Measurements from ENCODE around the gene ANO10.
"Not testable (repeated sequence)": the region's sequence is repeated elsewhere in the genome, so short reads cannot be mapped to it uniquely, and the experiment has no call there.

The ANO10 gene, protein sequence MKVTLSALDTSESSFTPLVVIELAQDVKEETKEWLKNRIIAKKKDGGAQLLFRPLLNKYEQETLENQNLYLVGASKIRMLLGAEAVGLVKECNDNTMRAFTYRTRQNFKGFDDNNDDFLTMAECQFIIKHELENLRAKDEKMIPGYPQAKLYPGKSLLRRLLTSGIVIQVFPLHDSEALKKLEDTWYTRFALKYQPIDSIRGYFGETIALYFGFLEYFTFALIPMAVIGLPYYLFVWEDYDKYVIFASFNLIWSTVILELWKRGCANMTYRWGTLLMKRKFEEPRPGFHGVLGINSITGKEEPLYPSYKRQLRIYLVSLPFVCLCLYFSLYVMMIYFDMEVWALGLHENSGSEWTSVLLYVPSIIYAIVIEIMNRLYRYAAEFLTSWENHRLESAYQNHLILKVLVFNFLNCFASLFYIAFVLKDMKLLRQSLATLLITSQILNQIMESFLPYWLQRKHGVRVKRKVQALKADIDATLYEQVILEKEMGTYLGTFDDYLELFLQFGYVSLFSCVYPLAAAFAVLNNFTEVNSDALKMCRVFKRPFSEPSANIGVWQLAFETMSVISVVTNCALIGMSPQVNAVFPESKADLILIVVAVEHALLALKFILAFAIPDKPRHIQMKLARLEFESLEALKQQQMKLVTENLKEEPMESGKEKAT

DNA sequence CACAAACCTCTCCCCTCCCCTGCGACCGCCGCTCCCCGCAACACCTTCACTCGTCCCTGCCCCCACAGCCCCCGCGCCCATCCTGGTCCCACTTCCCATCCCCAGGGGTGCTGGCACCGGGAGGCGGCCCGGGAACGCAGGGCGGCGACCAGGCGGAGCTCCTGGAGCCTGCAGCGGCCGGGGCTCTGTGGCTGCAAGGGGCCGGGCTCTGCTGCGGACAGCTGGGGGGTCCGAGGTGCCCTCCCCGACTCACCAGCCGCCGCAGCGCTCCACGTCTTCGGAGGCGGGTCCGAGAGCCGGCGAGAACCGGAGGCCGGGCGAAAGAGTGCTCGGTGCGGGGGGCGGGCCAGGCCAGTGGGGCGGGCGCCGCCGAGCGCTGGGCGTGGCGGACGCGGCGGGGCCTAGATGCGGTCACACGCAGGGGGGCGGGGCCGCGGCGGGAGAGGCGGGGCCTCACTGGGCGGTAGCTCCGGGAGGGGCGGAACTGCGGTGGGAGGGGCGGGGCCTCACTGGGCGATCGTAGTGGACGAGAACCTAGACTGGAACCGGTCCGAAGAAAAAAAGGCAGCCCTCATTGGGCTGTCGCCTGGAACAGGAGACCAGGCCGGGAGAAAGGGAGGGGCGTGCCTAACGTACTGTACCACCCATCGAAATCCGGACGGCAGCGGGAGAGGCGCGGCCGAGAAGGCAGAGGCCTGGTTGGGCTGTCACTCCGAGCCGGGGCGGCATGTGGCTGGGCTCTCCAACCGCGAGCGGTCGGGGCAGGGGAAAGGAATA, at the start of gene ANO10:
TSS of gene ANO10 (minus strand) at position 356 of the 777 bp plus-strand sequence. CDS start 16,159 bp downstream, outside the sequence.
- FAIRE-seq = peak; percentile 94

DNA sequence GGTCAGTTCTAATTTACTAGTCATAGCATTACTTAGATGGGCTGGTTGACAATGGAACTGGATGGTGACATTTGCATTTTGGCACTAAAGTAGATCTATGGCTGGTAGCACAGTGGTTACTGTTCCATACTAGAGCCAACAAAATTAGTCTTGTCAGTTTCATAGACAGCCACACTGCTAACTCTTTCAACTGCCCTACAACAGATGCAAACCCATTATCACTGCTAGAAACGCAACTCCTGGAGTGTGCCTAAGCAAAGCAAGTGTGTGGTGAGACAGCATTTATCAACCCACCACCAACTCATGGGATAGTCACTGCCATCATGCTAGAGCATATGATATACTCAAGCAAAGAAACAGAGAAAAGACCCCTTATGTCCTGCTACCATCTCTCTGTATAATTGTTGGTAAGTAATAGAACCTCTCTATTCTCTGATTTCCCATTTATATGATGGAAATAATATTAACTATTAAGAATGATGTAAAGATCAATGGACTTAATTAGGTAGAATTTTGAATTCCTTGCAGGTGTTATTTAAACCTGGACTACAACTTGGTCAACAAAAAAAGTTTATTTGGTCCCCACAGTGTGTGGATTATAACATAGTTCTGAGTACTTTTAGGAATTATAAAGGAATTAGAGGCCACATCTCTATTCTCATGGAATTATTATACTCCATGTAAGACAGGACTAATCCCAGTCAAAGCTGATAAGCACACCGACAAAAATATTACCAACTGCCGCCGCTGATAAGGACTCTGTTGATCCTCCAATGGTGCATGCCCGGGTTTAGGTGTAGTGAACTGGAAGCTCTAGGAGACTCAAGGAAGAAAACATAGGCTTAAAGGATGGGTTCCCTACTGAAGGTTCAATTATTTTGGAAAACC, 49.1 kb upstream of the ANO10 start:
- FAIRE-seq = no peak

DNA sequence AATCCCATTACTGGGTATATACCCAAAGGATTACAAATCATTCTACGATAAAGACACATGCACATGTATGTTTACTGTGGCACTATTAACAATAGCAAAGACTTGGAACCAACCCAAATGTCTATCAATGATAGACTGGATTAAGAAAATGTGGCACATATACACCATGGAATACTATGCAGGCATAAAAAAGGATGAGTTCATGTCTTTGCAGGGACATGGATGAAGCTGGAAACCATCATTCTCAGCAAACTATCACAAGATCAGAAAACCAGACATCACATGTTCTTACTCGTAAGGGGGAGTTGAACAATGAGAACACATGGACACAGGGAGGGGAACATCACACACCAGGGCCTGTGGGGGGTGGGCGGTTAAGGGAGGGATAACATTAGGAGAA, 43.2 kb upstream of the ANO10 start:
- not testable (repeated sequence) for FAIRE-seq

DNA sequence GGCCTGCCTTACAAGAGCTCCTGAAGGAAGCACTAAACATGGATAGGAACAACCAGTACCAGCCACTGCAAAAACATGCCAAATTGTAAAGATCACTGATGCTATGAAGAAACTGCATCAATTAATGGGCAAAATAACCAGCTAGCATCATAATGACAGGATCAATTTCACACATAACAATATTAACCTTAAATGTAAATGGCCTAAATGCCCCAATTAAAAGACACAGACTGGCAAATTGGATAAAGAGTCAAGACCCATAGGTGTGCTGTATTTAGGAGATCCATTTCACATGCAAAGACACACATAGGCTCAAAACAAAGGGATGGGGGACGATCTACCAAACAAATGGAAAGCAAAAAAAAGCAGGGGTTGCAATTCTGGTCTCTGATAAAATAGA, 39.6 kb upstream of the ANO10 start:
- not testable (repeated sequence) for FAIRE-seq

DNA sequence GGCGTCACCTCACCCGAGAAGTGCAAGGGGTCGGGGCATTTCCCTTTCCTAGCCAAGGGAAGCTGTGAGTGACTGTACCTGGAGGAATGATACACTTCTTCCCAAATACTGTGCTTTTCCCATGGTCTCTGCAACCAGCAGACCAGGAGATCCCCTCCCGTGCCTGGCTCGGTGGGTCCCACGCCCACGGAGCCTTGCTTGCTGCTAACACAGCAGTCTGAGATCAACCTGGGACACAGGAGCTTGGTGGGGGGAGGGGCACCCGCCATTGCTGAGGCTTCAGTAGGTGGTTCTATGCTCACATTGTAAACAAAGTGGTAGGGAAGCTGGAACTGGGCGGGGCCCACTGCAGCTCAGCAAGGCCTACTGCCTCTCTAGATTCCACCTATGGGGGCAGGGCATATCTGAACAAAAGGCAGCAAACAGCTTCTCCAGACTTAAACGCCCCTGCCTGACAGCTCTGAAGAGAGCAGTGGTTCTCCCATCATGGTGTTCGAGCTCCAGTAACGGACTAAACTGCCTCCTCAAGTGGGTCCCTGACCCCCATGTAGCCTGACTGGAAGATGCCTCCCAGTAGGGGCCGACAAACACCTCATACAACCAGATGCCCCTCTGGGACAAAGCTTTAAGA, 37.6 kb upstream of the ANO10 start:
- FAIRE-seq = no peak

DNA sequence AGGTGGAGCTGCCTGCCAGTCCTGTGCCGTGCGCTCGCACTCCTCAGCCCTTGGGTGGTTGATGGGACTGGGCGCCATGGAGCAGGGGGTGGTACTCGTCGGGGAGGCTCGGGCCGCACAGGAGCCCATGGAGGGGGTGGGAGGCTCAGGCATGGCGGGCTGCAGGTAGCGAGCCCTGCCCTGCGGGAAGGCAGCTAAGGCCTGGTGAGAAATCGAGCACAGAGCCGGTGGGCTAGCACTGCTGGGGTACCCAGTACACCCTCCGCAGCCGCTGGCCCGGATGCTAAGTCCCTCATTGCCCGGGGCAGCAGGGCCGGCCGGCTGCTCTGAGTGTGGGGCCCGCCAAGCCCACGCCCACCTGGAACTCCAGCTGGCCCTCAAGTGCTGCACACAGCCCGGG, 34.6 kb upstream of the ANO10 start:
- FAIRE-seq = not testable (repeated sequence)

DNA sequence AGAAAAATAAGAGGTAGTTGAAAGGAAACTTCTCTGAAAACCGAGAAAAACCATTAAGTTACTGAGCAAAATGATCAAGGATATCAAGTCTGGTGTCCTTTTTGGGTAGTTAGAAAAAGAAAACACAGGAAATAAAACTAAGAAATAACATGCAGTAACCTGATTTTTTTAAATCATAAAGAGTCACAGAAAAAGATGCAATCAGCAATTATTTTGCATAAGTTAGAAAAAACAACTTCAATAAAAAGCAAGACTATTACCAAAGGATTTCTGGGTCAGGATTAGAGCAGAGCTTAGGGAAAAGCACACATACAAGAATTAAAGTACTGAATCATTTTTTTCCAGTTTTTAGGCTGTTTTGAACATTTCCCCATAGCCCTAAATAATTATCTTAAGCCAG, 28.5 kb upstream of the ANO10 start:
- FAIRE-seq = no peak

DNA sequence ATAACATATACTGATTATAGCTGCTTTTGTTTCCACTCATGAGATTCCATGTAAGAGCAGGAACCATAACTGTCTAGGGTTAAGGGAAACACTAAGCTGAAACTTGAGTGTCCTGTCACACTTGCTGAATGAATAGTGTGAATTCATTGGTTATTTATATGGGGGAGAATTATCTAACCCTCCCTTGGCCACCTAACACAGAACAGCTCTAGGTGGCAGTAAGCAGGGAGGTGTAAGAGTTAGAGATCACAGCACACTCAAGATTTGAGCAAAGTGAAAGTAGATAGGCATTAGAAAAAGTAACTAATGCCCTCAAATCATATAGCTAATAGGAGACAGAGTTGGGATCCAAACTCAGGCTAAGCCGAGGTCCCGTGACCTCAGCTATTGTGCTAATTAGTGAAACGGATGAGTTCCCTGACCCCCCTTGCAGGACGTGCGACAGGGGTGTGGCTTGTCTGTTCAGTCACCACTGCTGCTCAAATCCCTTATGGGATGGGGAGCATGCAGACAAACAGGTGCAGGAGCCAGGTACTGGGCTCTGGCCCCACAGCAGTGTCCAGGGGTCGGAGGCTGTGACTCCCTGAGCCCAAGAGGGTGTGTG, 27.7 kb upstream of the ANO10 start:
- no peak for FAIRE-seq

DNA sequence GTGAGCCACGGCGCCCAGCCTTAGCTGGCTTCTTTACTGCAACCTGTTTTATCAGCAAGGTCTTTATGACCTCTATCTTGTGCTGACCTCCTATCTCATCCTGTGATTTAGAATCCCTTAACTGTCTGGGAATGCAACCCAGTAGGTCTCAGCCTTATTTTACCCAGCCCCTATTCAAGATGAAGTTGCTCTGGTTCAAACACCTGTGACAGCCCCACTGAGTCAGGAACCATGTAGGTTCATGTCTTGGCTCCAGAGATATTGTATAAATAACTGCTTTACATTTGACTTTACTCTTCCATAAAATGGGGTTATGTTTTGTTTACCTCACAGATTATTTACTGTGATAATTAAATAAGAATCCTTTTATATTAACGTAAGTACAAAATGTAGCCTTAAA, 27.1 kb upstream of the ANO10 start:
- FAIRE-seq = no peak

DNA sequence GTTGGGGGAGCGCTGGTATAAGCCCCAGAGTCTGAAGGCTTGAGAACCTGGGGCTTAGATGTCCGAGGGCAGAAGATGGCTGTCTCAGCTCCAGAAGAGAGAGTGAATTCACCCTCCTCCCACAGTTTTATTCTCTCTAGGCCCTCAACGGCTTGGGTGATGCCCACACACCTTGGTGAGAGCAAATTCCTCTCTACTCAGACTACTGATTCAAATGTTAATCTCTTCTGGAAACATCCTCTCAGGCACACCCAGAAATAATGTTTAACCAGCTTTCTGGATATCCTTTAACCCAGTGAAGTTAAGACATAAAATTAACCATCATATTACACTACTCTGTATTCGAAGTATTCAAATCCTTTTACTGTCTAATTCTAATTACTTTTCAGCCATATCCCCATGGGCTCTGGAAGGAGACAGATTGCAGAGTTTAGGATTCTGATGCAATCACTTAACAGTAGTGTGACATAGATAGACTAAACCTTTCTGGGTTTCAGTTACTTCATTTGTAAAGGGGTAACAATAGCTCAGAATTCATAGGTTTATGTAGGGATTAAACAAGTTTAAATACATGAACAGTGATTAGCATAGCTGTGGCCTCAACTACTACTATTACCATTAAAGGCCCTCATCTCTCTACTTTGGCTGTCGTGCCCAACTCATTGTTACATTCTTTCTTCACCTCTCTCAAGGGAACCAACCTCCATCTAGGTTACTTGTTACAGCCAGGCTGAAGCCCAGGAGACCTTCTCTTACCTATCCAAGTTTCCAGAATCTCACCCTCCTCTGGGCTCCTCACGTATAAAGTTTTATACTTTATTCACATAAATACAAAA, 25.7 kb upstream of the ANO10 start:
- no peak for FAIRE-seq

DNA sequence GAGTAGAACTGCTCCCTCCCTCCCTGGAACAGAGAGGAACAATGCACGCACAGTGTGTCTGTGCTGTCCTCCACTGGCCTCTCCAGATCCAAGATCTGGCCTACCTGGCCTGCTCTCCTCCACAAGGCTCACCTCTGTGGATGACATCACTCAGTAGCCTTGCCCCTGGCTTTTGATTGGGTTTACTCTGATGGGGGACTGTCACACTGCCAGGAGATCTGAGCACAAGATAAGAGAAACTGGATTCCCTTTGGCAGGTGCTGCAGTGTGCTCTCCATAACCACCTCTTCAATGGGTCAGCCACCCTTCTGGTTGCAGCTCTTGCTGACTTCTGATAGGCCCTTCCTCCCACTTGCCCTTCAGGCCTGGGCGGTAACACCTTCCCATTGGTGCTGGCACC, 22.6 kb upstream of the ANO10 start:
- no peak for FAIRE-seq

DNA sequence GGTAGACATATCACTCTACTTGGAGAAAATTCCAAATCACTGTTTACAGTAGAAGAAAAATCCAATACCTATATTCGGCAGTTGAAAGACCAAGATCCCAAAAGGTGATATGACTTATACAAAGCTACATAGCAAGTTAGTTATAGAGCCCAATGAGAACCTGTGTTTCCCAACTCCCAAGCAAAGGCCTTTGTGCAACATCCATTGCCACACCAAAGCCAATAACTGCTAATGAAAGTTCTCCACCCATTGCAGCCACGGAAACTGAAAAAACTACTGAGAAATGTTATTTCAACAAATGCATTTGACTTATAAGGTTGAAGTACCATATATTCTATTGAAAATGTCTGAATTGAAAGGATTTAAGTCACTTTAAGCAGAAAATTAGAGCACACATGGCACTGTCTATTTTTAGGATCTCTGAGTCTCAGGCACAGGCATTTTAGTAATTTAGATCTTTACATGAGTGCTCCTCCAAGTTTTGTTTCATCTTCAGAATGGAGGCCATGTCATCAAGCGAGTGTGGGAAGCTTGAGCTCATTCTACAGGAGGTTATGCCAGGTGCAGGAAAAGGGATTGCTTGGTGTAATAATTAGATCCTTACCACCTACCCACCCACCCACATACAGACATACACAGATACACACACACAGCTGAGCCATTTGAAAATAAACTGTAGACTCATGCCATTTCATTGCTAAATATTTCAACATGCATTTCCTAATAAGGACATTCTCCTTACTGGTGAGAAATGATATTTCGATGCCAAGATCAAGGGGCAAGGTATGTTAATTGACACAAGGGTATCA, 19.7 kb upstream of the ANO10 start:
- FAIRE-seq = no peak

DNA sequence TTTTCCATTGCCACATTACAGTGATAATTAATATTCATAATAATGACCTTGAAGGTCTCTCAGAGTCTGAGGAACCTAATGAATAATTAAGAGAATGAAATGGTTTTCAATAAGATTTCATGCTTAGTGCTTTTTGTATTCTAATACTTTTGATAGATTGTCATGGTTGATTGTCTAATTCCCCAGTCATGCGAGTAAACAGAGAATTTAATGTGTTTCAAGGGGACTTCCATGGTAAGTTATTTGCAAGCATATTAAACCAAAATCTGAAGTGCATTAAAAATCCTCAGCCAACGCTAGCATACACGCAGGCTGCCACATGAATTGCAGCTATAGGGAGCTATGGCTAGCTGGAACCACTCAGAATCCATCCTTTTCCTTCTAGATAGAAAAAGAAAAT, 18.9 kb upstream of the ANO10 start:
- no peak for FAIRE-seq

DNA sequence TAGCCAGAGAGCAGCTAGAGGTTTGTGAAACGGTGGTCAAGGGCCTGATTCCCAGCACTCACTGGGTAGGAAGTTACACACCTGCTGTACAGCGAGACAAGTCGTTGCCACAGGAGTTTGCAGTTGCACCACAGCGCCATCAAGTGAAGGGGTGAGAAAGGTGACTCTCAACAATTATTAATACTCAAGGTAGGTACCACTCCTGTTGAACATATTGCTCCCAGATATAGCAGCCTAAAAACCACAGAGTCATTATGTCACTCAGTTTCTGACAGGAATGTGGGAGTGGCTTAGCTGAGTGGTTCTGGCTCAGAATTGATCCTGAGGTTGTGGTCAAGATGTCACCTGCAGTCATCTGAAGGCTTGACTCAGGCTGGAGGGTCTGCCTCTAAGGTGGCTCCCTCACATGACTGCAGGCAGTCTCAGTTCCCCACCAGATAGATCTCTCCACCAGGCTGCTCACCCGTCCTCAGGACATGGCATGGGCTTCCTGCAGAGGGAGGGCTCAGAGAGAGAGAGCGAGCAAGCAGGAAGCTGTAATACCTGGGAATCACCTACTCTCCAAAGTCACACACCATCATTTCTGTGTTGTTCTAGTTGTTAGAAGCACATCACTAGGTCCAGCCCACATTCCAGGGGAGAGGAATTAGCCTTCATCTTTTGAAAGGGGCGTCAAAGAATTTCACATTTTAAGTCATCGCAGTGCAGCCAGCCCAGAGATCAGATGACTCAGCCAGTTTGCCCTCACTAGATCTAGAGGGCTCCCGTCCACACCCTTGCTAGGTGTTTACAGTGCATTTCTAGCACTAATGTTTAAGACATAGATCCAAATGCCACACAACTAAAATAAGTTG, 17.0 kb upstream of the ANO10 start:
- FAIRE-seq = no peak

DNA sequence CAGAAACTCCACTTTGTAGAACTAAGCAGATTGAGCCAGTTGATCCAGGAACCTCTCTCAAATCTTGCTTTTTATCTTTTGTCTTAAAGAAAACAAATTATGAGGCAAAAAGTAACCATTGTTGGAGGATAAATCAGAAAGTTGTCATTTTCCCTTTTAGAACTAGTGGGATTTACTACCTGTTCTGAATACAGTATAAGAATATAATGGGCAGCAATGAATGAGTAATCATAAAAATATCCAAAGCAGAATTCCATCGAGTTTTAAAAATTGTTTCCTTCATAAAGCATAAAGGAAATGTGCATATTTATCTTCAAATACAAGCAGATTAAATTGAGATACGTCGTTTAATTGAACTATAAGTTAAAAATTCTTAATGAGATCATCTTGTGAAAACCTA, 15.9 kb upstream of the ANO10 start:
- FAIRE-seq = no peak

DNA sequence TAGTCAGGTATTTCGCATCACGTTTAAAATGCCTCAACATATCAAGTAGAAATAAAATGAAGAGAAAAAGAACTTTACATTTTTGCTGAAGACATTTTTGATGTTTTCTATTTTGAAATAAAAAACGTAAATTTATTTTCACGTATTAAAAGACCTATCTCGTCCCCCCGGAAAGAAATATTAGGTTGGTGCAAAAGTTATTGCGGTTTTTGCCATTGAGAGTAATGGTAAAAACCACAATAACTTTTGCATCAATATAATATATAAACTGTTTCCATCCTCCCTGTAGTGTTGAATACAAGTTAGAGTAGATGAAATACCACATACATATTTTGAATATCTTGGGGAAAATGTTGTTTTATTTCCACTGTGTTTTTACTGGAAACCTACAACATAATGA, 11.2 kb upstream of the ANO10 start:
- FAIRE-seq = no peak

DNA sequence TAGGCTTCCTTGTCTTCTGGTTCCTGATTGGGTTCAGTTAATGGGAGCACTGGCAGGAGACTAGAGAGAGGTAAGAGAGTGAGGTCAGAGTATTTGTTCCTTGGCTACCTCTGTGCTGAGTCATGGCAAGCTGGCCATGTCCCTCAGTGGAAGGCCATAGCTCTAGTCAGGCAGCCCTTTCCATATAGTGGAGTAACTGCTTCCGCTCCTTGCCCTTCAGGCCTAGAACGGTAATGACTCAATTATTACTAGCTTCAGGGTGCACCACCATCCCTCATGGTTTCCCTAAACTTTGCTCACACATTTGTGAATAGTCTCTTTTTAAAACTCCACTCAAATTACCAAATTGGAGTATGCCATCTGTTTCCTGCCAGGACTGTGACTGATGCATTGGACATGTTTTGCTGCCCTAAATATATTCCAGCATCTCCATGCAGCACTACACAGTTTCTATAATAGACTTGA, 10.5 kb upstream of the ANO10 start:
- FAIRE-seq = no peak

DNA sequence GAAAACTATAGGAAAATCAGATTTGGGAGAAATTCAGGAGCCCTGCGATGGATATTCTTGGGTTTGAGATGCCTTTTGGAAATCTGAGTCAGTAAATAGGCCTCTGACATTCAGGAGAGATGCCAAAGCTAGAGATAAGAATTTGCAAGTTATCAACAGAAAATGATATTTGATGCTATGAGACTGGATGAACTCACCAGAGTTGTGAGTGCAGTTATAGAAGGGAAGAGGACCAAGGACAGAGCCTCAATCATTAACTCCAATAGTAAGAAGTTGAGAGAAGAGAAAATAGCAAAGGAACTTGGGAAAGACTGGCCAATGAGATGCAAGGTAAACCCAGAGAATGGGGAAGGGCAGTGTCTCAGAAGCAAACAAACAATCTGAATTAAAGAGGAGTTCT, 7.9 kb upstream of the ANO10 start:
- no peak for FAIRE-seq

DNA sequence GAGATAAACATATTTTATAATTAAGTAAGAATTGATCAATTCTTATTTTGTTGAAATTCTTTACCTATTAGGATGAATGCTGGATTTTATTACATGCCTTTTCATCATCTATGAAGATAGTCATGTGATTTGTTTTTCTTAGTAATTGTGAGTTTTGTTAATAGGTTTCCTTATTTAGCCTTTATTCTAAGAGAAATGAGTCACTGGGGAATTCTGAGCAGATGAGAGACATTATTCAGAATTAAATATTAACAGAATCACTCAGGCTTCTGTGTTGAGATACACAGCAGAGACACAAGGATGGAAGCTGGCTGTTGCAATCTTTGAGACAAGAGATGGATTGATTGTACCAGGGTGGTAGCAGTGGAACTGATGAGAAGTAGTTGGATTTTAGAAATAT, 7.4 kb upstream of the ANO10 start:
- FAIRE-seq = no peak

All from endometrium (tissue), 2 donors.